Right atrium auricular region (tissue), 2 donors: ENCODE data around the gene RPSA. TPM values are rescaled to one million over a fixed set of nuclear protein-coding genes. Genes with fewer than 3 reads are reported as not detected.
A peak's percentile ranks its signal among the peaks of the same experiment; 100 is the strongest.

Experiments used
- DNase-seq: peaks from one replicate; pipeline ENCODE4 v3.0.0-alpha.2; 2019; ENCODE audit warnings: low spot score
- H3K27ac ChIP-seq, 2 donors: fragments of 200-600 bp; sonication (generic); 1 replicate in 1 of 2; 2 replicates in 1 of 2; pipeline ENCODE4 v1.5.1; 2016 to 2019
- H3K27me3 ChIP-seq, 2 donors: fragments of 200-600 bp; sonication (generic); one replicate each; pipeline versions ENCODE4 v1.5.1 to v1.6.0; 2017 to 2019
- H3K36me3 ChIP-seq: fragments of 200-600 bp; sonication (generic); one replicate; pipeline ENCODE4 v1.5.1; 2016
- H3K4me1 ChIP-seq, 2 donors: fragments of 200-600 bp; sonication (generic); one replicate each; pipeline versions ENCODE4 v1.5.1 to v1.6.0; 2017 to 2019
- H3K4me3 ChIP-seq, 2 donors: fragments of 200-600 bp; sonication (generic); 1 replicate in 1 of 2; 2 replicates in 1 of 2; pipeline ENCODE4 v1.5.1; 2017 to 2019; ENCODE audit warnings: mild to moderate bottlenecking in 1 of 2, moderate library complexity in 1 of 2
- H3K9me3 ChIP-seq, 2 donors: fragments of 200-600 bp; sonication (generic); one replicate each; pipeline ENCODE4 v1.5.1; 2019
- CTCF ChIP-seq, 2 donors: fragments of 200-600 bp; sonication (generic); IDR thresholded peaks; one replicate each; pipeline ENCODE4 v1.5.1; 2019; ENCODE audit warnings: antibody characterized with exemption in 2 of 2
- total RNA-seq, 2 donors: library from RNA; depleted of rRNA; stranded (reverse); fragments of >200 nt; gene quantifications; one replicate each; pipeline ENCODE4 v1.1.0, GENCODE V29; 2016

The RPSA gene
- total RNA-seq, 2 donors from 2014 or later, result 351 to 628 TPM

GRCh38 chr3:39372833-39373232 is 33.7 kb upstream of the RPSA start:
- H3K27ac ChIP-seq, result no peak overlapping the region
- H3K4me1 ChIP-seq, result no peaks in the 10 kb centered on the region
- H3K4me3 ChIP-seq, result no peak overlapping the region
- H3K9me3 ChIP-seq, result no peaks in the 10 kb centered on the region
- no peaks in the 10 kb centered on the region for H3K27me3 ChIP-seq
- no peak for TF ChIP-seq CTCF (IDR thresholded peaks at IDR 0.05)
- no peak for DNase-seq
- no peaks in the 10 kb centered on the region for H3K36me3 ChIP-seq

GRCh38 chr3:39376959-39377634 is 29.4 kb upstream of the RPSA start:
- no peaks in the 10 kb centered on the region for H3K9me3 ChIP-seq
- no peak overlapping the region for H3K4me3 ChIP-seq
- no peak for DNase-seq
- H3K36me3 ChIP-seq, result no peaks in the 10 kb centered on the region
- no peak overlapping the region for H3K27ac ChIP-seq
- TF ChIP-seq CTCF (IDR thresholded peaks at IDR 0.05), result no peak
- no peaks in the 10 kb centered on the region for H3K4me1 ChIP-seq
- H3K27me3 ChIP-seq, result no peaks in the 10 kb centered on the region

- no peak for DNase-seq
- H3K4me3 ChIP-seq, result no peak overlapping the region
- no peaks in the 10 kb centered on the region for H3K36me3 ChIP-seq
- peak; percentile 40 to 59 for TF ChIP-seq CTCF (IDR thresholded peaks at IDR 0.05)
- H3K27me3 ChIP-seq, result no peaks in the 10 kb centered on the region
- no peaks in the 10 kb centered on the region for H3K4me1 ChIP-seq
- H3K27ac ChIP-seq, result no peak overlapping the region
- H3K9me3 ChIP-seq, result no peaks in the 10 kb centered on the region
Measured at GRCh38 chr3:39378088-39378487, 28.4 kb upstream of the RPSA start.

GRCh38 chr3:39378957-39379777 is 27.4 kb upstream of the RPSA start:
- H3K4me3 ChIP-seq, result no peak overlapping the region
- H3K9me3 ChIP-seq, result no peaks in the 10 kb centered on the region
- no peaks in the 10 kb centered on the region for H3K27me3 ChIP-seq
- H3K36me3 ChIP-seq, result no peaks in the 10 kb centered on the region
- no peak for DNase-seq
- no peak for TF ChIP-seq CTCF (IDR thresholded peaks at IDR 0.05)
- H3K4me1 ChIP-seq, result no peaks in the 10 kb centered on the region
- H3K27ac ChIP-seq, result no peak overlapping the region

- Histone ChIP-seq H3K4me1 (peaks cover 0 to 5% of the 10 kb centered on the region in 2 donors), H3K36me3 (no peaks in the 10 kb centered on the region), H3K27ac (no peak overlapping the region), H3K4me3 (no peak overlapping the region), H3K27me3 (no peaks in the 10 kb centered on the region), H3K9me3 (no peaks in the 10 kb centered on the region)
- DNase-seq, result no peak
- TF ChIP-seq CTCF (IDR thresholded peaks at IDR 0.05), result no peak
Measured at GRCh38 chr3:39379778-39380155, 26.8 kb upstream of the RPSA start.
